ENCODE measurements around the gene FBXL7.

Gene FBXL7

GRCh38 chr5:15526413-15526812 lies 26.4 kb downstream of the FBXL7 start:
- POLR2A ChIA-PET = no interaction called here
- no peak for TF ChIP-seq CTCF (IDR thresholded peaks at IDR 0.05; ENCODE audit: insufficient read depth, low read length, missing control alignments)
- CTCF ChIA-PET = interaction anchor here (0.8 to 1.2 kb wide), 2 partner anchors 9 to 133 kb away, joined by 3 read pairs; no protein-coding TSS in a partner anchor
- no peak for DNase-seq (ENCODE audit: low read depth, low spot score)
- no peak overlapping the region for H3K4me3 ChIP-seq (ENCODE audit: low read depth, low read length)

GRCh38 chr5:15528476-15528875 lies 28.5 kb downstream of the FBXL7 start:
- CTCF ChIA-PET = interaction anchor here (0.8 to 1.1 kb wide), 2 partner anchors 8 to 13 kb away, joined by 3 read pairs; no protein-coding TSS in a partner anchor
- no peak for DNase-seq (ENCODE audit: low read depth, low spot score)
- TF ChIP-seq CTCF (IDR thresholded peaks at IDR 0.05; ENCODE audit: insufficient read depth, low read length, missing control alignments) = no peak
- POLR2A ChIA-PET = no interaction called here
- H3K4me3 ChIP-seq (ENCODE audit: low read depth, low read length) = no peak overlapping the region

- CTCF ChIA-PET = interaction anchor here (0.8 kb wide), 1 partner anchor 8 kb away, joined by 3 read pairs; no protein-coding TSS in a partner anchor
Observed at GRCh38 chr5:15529013-15529412, 29.0 kb downstream of the FBXL7 start.

GRCh38 chr5:15529821-15530220 lies 29.8 kb downstream of the FBXL7 start:
- no peak for TF ChIP-seq CTCF (IDR thresholded peaks at IDR 0.05; ENCODE audit: insufficient read depth, low read length, missing control alignments)
- CTCF ChIA-PET = no interaction called here
- no peak overlapping the region for H3K4me3 ChIP-seq (ENCODE audit: low read depth, low read length)
- DNase-seq (ENCODE audit: low read depth, low spot score) = no peak
- POLR2A ChIA-PET = no interaction called here

More at GRCh38 chr5:15529013-15529412, 29.0 kb downstream of the FBXL7 start:
- DNase-seq (ENCODE audit: low read depth, low spot score) = no peak
- TF ChIP-seq CTCF (IDR thresholded peaks at IDR 0.05; ENCODE audit: insufficient read depth, low read length, missing control alignments) = no peak
- POLR2A ChIA-PET = no interaction called here
- no peak overlapping the region for H3K4me3 ChIP-seq (ENCODE audit: low read depth, low read length)

GRCh38 chr5:15533129-15533893 lies 33.3 kb downstream of the FBXL7 start:
- TF ChIP-seq CTCF (IDR thresholded peaks at IDR 0.05; ENCODE audit: insufficient read depth, low read length, missing control alignments) = no peak
- POLR2A ChIA-PET = no interaction called here
- DNase-seq (ENCODE audit: low read depth, low spot score) = no peak
- CTCF ChIA-PET = no interaction called here
- H3K4me3 ChIP-seq (ENCODE audit: low read depth, low read length) = no peak overlapping the region

- DNase-seq (ENCODE audit: low read depth, low spot score) = no peak
- CTCF ChIA-PET = no interaction called here
- no peak for TF ChIP-seq CTCF (IDR thresholded peaks at IDR 0.05; ENCODE audit: insufficient read depth, low read length, missing control alignments)
- POLR2A ChIA-PET = no interaction called here
- H3K4me3 ChIP-seq (ENCODE audit: low read depth, low read length) = no peak overlapping the region
Observed at GRCh38 chr5:15535938-15536337, 36.0 kb downstream of the FBXL7 start.
